Measurements from ENCODE around the gene PCBP3.

GRCh38 chr21:45857761-45858160 lies 214.2 kb downstream of the PCBP3 start:
- TF ChIP-seq POLR2A (IDR thresholded peaks at IDR 0.05; ENCODE audit: control extremely low read depth in 1 of 2, low read depth in 2 of 2, low read length in 2 of 2) (no peak), HDAC6 (IDR thresholded peaks at IDR 0.05; ENCODE audit: low read depth, low read length) (no peak), CTCF (IDR thresholded peaks at IDR 0.05; ENCODE audit: control extremely low read depth in 1 of 3, insufficient read depth in 1 of 3, low read depth in 1 of 3, low read length in 3 of 3) (no peak), EZH2 (IDR thresholded peaks at IDR 0.05; ENCODE audit: low read depth, low read length, severe bottlenecking) (no peak), EP300 (IDR thresholded peaks at IDR 0.05; ENCODE audit: borderline replicate concordance in 1 of 2, low read depth in 2 of 2, low read length in 2 of 2) (no peak), POLR2AphosphoS5 (IDR thresholded peaks at IDR 0.05; ENCODE audit: low read depth, low read length) (no peak), KDM1A (IDR thresholded peaks at IDR 0.05; ENCODE audit: borderline replicate concordance, low read length) (no peak), TAF1 (IDR thresholded peaks at IDR 0.05; ENCODE audit: low read depth, low read length) (no peak), ZNF274 (IDR thresholded peaks at IDR 0.05; ENCODE audit: borderline replicate concordance, extremely low read depth, low read length) (no peak), SIN3A (conservative IDR thresholded peaks at IDR 0.05 in 1 of 2, IDR thresholded peaks at IDR 0.05 in 1 of 2; ENCODE audit: low read depth in 1 of 2, low read length in 2 of 2) (no peak), YY1 (IDR thresholded peaks at IDR 0.05; ENCODE audit: low read depth, low read length) (no peak), SP1 (IDR thresholded peaks at IDR 0.05; ENCODE audit: low read depth, low read length) (no peak)
